GM21528 (cell line): ENCODE data around the gene AKT1S1.

Source experiments
- ATAC-seq: cut with Tn5 transposase; IDR thresholded peaks from one replicate; pipeline ENCODE4 v1.9.1; 2021; ENCODE audit warnings: mild to moderate bottlenecking, moderate library complexity; ENCODE audit not compliant: unreplicated experiment, low FRiP score

The AKT1S1 gene

DNA sequence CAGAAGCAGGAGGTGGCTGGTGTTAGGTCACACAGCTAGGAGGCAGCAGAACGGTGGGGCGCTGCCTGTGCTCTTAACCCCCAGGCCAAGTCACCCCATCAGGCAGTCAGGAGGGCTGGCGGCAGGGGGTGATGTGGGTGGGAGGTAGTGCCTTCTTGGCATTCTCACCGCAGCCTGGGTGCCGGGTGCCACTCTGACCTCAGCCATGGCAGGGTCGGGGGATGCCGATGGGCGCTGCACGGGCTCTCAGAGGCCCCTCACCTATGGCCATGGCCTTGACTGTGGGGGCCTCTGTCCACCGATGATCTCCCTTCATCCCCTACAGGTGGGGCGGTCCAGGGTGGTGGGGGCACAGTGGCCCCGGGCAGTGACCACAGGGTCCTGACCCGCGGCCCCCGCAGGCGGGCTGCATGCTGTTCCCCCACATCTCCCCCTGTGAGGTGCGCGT, 20.6 kb downstream of the AKT1S1 start:
- no peak for ATAC-seq

DNA sequence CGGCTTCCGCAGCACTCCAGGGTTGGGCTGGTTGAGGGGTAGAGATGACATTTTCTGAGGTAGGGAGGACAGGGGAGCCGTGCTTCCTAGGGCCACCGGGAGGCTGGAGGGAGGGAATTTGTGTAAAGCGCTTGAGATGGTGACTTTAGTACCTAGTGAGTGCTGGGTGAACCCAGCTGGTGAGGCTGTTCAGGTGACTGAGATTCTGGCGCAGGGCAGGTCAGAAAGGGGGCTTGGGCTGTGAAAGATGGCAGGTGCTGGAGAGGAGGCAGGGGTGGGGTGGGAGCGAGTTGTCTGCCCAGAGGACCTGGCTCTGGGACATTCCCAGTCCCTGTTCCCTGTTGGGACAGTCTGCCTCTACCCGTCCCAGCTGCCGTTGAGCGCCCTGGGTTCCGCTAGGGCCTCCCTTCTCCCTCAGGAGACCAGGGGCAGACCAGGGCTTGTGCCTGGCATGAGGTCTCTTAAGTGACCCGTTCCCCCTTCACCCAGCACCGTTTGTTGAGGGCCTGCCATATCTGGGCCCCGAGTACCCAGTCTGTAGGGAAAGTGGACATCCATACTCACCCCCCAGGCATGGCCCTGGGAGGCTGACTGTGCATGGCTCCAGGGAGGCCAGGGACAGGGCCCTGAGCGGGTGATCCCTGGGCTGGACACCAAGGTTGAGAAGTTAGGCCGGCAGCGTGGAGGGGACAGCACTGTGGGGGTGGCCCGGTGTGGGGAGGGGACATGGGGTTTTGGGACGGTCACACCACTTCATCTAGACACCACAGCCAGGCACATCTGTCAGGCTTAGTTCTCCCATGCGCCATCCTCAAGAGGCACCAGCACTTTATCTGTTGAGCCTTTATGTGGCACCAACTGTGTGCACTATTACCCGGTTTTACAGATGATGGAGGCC, 21.2 kb downstream of the AKT1S1 start:
- ATAC-seq = no peak

- ATAC-seq = no peak
These were observed 21.9 kb downstream of the AKT1S1 start for GRCh38 chr19:49855277-49855675.

DNA sequence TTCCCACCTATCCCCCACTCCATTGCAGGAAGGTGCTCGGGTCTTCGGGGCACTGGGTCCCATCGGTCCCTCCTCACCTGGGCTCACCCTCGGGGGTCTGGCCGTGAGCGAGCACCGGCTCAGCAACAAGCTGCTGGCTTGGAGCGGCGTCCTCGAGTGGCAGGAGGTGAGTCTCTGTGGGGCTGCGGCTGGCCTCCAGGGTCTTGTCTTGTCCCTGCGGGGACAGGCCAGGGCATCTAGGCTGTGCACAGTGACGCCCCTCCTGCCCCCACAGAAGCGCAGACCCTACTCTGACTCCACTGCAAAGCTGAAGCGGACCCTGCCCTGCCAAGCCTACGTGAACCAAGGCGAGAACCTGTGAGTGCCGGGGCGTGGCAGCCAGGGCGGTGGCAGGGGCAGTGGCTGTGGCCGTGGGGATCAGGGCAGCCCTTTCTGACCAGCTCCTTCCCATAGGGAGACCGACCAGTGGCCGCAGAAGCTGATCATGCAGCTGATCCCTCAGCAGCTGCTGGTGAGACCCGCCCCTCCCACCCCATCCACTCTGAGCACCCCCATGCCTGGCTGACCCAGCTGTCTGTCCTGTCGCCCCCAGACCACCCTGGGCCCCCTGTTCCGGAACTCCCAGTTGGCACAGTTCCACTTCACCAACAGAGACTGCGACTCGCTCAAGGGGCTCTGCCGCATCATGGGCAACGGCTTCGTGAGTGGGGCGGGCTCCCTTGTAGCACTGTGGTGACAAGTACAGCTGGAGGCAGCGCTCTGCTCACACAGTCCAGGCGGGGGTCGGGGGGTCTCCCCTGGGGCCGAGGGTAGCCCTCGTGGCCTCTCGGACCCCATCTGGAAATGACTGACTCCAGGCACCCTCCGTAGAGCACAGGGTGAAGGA, 22.5 kb downstream of the AKT1S1 start:
- ATAC-seq = no peak

DNA sequence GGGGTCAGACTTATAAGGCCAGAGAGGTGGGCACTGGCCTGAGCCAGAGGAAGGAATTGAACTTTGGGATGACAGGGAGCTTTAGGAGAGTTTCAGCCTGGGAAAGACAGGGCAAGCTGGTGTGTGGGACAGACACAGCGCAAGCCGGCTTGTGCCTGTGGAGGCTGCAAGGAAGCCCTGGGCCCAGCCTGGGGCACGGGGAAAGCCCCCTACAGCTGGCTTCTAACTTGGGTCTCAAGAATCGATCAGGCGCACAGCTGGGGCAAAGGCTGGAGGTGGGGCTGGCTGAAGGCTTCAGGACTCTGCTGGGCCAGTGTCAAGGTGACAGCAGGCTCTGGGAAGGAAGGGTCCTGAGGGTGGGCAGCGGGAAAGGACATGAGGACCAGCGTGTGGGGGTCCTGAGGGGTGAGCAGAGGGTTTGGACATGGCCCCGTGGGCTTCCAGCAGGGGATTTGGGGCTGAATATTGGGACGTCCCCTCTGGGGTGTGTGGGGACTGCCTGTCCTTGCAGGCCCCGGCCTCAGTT, 23.2 kb downstream of the AKT1S1 start:
- no peak for ATAC-seq

GRCh38 chr19:49852631-49853126, 24.5 kb downstream of the AKT1S1 start:
- no peak for ATAC-seq

DNA sequence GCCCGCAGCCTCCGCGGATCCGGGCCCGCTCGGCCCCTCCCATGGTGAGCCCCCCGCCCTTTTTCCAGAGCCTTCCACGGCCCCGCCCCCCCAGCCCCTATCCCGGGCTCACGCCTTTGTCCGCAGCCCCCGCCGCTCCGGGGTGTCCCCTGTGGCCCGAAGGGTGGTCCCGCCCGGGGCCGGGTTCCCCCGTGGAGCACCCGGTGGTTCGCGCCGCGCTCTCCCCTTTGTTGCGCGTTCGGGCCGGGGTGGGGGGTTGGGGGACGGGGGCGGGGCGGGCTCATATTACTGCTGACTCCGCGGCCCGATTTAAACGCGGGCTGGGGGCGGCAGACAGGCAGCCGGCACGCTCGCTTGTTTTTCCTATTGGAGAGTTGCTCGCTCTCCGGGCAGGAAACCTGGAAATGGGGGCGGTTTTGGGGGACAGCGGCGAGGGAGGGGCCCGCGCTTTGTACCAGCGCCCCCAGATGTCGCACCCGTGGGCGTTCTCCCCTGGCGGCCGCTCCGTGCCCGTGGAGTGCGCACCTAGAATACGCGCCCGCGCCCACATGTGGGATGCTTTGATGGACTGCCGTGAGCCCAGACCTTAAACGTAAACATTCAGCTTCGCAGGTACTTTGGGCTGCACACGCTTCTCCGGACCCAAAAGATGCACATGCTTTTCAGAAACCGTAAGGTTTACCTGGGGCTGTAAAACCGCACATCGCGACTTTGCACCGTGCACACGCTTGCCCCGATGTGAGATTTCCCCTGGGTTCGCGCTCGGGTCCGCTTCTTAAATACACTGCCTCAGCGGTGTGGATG, 25.5 kb downstream of the AKT1S1 start:
- no peak for ATAC-seq

- ATAC-seq = peak; percentile 72
These were observed 26.4 kb downstream of the AKT1S1 start, which contains the start of gene PTOV1 for GRCh38 chr19:49850487-49851342. PTOV1 (plus strand) TSS chr19:49851159.

- no peak for ATAC-seq
These were observed 27.0 kb downstream of the AKT1S1 start for GRCh38 chr19:49850221-49850486.

- ATAC-seq = no peak
These were observed 27.5 kb downstream of the AKT1S1 start for GRCh38 chr19:49849433-49850220.

GRCh38 chr19:49848938-49849337, 28.2 kb downstream of the AKT1S1 start:
- ATAC-seq = no peak

DNA sequence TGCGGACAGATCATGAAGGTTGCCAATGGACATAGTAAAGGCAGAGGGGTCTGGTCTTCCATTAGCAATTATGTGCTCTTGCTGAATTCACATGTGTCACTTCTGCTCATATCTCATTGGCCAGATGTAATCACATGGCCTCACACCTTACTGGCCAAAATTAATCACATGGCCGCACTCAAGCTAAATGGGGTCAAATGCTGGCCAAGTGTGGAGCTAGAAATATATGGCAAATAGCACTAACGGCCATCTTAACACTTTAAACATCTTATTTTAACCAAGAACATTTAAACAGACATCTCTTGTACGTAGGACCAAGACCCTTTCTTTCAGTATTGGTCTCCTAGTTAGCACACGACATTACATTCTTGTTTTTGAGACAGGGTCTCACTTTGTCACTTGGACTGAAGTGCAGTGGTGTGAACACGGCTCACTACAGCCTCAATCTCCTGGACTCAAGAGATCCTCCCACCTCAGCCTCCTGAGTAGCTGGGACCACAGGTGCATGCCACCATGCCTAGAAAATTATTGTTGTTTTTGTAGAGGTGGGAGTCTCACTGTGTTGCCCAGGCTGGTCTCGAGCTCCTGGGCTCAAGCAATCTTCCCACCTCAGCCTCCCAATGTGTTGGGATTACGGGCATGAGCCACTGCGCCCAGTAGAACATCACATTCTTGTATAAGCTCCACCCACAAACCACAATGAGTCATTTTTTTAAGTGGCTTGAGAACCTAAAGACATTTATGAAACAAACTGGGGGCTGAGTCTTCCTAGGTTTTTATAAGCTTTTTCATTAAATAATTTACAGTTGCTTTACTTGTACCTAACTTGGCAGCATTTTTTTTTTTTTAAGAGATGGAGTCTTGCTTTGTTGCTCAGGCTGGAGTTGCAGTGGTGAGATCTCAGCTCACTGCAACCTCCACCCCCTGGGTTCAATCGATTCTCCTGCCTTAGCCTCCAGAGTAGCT, 29.1 kb downstream of the AKT1S1 start:
- ATAC-seq = no peak

DNA sequence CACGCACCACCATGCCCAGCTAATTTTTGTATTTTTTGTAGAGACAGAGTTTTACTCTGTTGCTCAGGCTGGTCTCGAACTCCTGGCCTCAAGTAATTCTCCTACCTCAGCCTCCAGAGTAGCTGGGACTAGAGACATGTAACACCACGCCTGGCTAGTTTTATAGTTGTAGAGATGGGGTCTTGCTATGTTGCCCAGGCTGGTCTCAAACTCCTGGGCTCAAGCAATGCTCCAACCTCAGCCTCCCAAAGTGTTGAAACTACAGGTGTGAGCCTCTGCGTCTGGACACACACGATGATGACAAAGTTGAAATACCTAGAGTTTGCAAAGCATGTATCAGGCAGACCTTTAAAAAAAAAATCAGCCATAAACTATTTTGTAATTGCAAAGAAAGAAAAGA, 30.7 kb downstream of the AKT1S1 start:
- ATAC-seq = no peak

DNA sequence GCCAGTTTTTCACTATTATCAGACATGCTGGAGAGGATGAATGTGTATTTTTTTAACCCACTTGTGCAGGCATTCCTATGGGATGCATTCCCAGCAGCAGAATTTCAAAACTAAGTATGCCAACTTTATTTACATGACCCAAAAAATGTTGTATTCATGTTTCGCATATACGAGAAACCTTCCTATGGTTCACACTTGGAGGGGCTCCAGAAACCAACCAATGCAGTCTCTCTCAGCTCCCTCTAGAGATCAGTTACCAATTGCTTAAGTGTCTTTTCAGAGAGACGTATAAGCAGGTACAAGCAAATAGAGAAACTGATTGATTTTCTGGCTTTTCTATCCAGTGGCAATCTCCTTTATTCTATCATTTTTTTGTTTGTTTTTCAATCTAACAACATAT, 31.7 kb downstream of the AKT1S1 start:
- no peak for ATAC-seq

GRCh38 chr19:49844138-49845095, 32.7 kb downstream of the AKT1S1 start:
- no peak for ATAC-seq

GRCh38 chr19:49843265-49843664, 33.9 kb downstream of the AKT1S1 start:
- ATAC-seq = no peak
